Activated CD4-positive, alpha-beta T cell treated with anti-CD3 and anti-CD28 coated beads, Interleukin-2, Interleukin-4, amounts not matched to agents 100 ng/mL and 50 ng/mL, durations not matched to agents 16 hours and 8 hours (primary cell): ENCODE measurements around the gene ZNRF2.
"Not testable (repeated sequence)": the region's sequence is repeated elsewhere in the genome, so short reads cannot be mapped to it uniquely, and the experiment has no call there.

Experiments
- DNase-seq: peaks from one replicate; pipeline ENCODE4 v3.0.0-alpha.2; 2020; ENCODE audit warnings: low spot score

The ZNRF2 gene

DNA sequence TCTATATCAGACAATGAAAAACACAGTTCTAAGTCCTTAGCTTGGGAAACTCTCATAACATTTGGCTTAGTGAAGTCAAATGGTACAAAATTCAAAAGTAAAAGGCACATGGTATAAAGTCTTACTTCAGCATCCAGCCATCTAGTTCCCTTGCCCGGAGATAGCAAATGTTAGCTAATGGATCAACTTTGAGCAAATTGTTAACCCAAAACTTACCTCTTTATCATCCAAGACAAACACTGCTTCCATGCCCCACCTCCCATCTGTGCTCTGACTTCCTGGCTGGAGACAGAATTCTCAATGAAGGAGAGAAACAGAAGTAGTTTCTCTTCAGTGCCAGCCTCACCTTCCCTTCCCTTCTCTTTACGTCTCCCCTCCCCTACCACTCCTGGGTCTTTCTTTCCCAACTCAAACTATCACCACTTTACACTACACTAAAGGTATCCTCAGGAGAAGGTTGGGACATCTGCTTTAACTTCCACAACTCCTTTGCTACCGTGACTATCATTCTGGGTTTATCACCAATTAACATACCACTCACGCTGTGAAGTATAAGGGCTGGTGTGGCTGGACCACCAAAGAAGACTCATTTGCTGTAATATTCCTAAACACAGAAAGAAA is 21.2 kb upstream of the ZNRF2 start:
- DNase-seq = no peak

DNA sequence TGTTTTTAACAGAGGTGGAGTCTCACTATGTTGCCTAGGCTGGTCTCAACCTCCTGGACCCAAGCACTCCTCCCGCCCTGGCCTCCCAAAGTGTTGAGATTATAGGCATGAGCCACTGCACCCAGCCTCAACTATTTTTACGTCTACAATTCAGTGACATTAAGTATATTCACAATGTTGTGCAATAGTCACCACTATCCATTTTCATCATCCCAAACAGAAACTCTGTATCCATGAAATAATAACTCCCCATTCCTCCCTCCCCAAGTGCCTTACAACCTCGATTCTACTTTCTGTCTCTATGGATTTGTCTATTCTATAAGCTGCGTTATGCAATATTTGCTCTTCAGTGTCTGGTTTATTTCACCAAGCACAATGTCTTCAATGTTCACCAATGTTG is 20.3 kb upstream of the ZNRF2 start:
- DNase-seq = no peak

DNA sequence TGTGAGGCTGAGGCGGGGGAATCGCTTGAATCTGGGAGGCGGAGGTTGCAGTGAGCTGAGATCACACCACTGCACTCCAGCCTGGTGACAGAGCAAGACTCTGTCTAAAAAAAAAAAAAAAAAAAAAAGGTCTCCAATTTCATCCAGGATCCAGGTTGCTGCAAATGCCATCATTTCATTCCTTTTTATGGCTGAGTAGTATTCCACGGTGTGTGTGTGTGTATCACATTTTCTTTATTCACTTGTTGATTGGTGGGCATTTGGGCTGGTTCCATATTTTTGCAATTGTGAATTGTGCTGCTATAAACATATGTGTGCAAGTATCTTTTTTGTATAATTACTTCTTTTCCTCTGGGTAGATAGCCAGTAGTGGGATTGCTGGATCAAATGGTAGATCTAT is 19.2 kb upstream of the ZNRF2 start:
- not testable (repeated sequence) for DNase-seq

DNA sequence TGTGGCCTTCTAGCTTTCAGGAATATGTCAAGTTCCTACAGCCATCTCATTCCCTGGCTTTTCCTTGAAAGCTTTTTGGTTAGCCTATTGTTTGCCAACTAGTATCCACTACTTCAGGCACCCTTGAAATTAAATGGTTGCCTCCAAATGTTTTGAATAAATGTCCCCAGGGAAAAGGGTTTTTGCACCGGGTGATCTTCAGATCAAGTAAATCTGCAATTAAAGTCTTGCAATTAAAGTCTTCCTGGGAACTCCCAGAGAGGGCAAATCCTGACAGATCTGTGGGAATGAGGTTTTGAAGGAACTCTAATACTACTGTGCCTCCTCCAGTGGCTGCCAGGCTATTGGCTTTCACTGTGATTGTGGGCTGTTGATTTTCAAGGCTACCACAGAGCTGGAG is 17.7 kb upstream of the ZNRF2 start:
- DNase-seq = no peak

DNA sequence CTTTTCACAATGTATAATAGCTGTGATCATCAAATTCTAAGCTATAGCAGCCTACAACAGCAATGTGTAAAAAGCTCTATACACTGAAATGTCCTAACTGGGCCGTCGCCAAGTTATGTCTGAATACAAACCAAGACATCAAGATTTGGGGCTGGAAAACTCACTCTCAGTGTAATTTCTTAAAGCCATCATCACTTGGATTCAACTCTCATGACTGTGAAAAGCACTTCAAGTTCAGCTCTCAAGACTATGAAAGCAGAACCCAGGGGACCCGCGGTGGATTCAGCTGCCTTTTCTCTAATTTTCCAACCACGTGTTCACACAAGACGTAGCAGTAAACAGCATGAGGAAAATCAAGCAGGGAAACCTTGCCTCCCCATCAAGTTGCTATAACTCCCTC is 15.8 kb upstream of the ZNRF2 start:
- DNase-seq = no peak

DNA sequence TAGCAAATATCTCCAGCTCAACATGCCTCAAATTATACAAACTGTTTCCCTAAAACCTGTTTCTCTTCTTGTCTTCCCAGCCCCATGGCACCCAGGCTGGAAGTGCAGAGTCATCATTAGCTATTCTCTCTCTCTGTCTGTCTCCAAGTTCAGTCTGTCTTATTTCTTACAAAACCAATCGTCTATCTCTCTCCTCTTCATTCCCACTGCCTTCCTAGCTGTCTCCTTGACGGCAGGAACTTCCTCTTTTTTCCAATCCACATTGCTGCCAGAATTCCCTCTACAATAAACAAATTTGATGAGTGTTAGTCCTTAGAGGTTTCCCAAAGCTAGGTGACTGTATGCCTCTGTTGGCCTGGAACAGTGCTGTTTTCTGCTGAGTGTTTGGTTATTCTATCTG is 14.9 kb upstream of the ZNRF2 start:
- DNase-seq = no peak

DNA sequence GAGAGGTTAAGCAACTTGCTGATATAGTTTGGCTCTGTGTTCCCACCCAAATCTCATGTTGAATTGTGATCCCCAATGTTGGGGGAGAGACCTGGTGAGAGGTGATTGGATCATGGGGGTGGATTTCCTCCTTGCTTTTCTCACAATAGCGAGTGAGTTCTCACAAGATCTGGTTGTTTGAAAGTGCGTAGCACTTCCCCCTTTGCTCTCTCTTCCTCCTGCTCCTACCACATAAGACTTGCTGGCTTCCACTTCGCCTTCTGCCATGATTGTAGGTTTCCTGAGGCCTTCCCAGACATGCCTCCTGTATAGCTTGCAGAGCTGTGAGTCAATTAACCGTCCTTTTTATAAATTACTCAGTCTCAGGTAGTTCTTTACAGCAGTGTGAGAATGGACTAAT is 13.5 kb upstream of the ZNRF2 start:
- no peak for DNase-seq

DNA sequence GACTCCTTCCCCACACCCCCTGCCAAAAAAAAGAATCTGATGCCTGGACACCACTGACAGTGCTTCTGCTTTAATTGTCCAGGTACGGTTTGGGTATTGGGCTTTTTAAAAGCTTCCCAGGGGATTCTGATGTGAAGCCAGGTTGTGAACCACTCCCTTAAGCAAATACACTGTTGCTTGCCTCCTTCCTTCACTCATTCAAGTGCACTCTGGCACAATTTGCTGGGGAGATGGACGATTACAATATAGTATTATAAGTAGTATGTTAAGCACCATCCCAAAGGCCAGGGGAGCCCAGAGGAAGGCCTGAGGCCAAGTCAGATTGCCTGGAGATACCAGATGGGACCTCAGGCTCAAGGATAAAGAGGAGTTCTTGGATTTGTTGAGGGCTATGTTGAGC is 12.3 kb upstream of the ZNRF2 start:
- DNase-seq = no peak

DNA sequence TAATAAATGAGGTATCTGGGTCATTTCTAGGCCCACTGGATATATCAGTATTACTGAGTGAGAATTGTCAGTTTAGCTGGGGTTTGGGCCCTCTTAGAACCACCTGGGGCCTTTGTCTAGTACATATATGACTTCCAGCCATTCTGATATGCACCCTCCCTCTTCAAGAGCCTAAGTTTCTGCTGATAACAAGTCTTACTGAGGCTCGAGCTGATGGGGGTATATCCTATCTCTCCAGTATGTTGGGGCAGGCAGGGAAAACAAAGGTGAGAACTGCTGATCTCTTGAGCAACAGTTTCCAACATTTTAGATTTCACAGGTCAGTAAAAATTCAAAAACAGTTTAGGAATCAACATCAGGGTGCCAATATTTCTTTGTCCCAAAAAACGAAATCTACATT is 10.8 kb upstream of the ZNRF2 start:
- no peak for DNase-seq

DNA sequence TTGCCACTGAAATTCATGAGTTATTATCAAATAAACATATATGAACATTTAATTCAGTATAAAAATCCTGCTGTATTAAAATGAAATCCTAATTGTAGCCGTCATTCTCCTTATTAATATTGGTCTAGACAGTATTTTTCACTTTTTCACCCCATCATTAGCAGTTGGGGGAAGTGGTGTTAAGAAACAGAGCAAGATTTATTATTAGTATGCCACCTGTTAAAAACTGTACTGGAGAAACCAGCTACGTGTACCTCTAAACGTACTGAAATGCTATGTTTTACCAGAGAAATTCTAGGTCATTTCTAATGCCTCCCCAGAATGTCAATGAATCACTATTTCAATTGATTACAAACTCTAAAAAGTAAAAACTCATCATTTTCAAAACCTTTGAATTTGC is 9.8 kb upstream of the ZNRF2 start:
- DNase-seq = no peak

DNA sequence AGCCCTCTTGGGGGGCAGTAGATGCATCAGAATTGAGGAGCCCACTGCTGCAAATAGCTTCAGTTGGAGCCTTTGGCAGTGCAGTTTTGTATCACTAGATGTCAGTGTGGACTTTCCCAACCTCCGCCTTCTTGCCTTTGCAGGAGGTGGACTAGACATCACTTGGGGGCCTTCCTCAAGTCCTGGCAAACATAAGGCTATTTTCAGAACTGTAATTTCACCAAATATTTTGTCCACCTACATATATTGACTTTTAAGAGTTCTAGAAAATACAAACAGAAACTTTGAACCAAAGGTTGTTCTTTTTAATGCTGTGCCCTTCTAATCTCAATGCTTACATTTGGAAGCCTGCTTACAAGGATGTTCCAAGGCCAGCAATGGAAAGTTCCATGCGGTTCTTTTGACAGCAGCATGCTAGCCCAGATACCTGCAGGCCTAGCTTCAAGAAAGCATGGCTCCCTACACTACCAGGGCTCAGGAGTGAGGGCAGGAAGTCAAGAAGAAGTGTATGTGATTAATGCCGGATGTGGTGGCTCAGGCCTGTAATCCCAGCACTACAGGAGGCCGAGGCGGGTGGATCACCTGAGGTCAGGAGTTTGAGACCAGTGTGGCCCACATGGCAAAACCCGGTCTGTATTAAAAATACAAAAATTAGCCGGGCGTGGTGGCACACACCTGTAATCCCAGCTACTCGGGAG is 8.0 kb upstream of the ZNRF2 start:
- peak; percentile 49 for DNase-seq

DNA sequence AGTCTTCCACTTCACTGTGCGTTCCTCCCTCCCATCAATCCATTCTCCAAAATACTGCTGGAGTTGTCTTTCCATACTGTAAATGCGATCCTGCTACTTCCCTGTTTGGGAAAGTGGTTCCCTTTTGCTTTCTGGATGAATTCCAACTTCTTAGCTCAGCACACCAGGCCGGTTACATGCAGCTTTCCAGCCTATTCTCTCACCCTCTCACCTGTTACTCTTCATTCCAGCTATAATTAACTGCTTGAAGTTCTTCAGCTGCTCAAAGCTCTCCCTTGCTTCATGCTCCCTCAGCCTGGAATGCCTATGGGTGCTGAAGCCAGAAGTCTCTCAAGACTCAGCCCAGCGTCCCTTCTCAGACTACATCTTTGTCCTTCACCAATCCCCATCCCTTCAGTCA is 6.0 kb upstream of the ZNRF2 start:
- DNase-seq = no peak

DNA sequence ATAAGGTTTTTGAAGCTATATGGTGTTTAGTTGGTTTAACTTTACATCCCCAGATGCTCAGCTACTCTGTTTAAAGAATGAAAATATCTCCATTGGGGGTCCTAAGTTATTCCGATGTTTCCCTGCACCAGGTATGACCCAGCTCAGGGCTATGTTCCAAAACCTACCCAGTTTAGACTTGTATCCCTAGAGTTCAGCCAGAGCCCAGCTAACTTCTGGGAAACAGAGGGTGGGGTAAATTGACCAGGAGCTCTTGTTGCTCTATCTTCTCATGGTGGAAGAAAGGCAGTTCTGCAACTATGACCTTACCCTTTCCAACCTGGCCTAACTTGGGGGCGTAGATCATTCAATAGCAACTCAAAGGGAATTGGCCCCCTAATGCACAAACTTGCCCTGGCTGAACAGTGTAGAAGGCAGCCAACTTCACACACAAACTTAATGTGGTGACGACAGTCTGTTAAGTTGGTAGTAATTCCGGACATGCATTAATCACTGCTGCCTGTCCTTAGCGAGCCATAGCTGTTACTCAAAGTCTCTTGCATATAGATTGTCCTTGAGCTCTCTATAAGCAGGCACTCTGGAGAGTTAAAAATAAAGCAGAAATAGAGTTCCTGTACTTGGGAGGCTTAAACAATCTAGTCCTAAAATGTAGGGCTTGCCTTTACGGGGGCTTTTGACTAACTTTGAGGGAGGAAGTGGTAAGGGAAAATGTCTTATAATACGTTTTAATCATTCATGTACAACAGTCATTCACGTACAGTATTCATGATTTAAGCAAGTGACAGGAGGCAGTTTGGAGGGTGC is 5.3 kb upstream of the ZNRF2 start:
- DNase-seq = no peak

DNA sequence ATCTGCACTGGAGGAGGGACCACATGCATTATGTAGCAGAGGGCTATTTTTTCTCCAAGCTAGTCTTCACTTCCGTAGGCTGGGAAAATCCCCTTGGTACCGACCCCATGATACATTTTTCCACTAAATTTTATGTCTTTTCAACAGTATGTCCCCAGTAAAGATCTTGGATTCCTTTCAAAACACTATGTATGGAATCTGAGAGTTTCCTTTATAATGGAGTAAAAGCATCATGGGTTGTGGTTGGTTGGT is 4.8 kb upstream of the ZNRF2 start:
- DNase-seq = no peak

DNA sequence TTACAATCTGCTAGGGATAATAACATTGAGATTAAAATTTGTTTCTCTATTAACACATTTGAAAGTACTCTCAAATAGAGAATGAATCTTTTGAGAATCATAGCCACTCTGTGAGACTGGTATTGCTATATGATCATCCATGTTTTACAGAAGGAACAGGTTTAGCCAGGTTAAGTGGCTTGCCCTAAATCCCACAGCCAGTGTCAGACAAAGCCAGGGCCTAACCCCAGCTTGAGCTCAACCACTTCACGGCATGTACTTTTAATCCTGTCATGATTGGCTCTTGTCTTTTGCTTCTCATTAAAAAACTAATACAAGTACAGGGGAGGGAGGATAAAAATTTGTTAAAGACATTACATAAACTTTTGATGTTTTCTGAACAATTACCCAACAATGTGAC is 3.8 kb upstream of the ZNRF2 start:
- DNase-seq = no peak

DNA sequence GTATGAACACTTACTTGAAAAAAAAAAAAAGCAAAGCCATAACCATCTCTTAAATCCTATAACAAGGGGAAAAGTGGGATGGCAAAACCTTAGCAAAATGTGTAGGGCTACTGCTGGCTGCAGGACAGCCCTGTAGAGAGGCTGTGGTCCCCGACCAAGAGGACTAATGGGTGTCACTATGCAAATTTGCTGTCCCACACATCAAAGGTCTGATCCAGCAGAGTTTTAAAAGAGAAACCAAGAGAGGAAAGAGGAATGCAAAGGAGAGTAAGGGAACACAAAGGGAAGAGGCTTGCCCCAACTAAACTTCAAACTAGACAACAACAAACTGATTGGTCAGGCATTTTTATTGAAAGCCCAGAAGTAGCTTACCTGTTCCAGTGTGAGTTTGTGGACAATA is 3.1 kb upstream of the ZNRF2 start:
- DNase-seq = no peak

DNA sequence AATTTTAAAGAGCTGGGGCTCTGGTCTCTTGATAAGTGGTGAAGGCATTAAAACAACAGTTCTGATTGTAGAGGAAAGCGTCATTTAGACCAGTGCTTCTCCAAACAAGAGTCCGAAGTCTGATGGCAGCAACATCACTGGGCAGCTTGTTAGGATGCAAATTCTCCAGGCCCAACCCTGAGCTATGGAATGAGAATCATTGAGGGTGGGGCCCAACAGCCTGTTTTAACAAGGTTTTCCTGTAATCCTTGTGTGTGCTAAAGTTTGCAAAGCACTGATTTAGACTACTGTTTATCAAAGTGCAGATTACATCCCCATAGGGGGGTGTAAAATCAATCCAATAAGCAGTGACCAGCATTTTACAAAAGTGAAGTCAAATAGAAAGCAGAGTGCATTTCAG is 2.6 kb upstream of the ZNRF2 start:
- DNase-seq = no peak

DNA sequence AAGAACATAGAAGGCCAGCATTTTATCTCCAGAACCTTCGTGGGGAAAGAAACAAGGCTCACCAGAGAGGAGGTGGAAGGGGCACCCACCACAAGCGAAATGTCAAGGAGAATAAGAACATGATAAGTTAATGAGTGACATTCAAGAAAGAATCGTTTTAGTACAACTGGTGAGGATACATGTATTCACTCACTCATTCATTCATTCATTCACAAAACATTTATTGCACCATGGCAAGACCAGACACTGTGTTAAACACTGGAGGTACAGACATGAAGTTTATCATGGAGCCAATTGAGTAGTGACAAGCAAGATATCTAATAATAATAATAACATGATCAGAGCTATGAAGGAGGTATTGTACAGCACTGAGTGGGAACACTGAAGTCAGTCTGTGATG is 1.7 kb upstream of the ZNRF2 start:
- no peak for DNase-seq

DNA sequence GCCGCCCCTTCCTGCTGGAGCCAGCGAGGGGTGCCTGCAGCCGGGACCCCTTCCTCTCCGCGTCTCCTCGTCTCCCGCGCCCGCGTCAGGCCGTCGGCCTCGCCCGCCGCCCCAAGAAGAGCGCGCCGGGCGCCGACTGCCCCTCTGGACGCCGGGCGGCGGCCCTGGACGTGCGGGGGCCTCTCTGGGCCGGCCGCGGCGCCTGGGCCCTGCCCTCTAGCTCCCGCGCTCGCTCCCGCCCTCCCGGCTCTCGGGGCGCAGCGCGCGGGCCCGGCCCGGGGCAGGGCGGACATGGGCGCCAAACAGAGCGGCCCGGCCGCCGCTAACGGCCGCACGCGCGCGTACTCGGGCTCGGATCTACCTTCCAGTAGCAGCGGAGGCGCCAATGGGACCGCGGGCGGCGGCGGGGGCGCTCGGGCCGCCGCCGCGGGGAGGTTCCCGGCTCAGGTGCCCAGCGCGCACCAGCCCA is 704 bp downstream of the ZNRF2 start:
- DNase-seq = peak; percentile 19

DNA sequence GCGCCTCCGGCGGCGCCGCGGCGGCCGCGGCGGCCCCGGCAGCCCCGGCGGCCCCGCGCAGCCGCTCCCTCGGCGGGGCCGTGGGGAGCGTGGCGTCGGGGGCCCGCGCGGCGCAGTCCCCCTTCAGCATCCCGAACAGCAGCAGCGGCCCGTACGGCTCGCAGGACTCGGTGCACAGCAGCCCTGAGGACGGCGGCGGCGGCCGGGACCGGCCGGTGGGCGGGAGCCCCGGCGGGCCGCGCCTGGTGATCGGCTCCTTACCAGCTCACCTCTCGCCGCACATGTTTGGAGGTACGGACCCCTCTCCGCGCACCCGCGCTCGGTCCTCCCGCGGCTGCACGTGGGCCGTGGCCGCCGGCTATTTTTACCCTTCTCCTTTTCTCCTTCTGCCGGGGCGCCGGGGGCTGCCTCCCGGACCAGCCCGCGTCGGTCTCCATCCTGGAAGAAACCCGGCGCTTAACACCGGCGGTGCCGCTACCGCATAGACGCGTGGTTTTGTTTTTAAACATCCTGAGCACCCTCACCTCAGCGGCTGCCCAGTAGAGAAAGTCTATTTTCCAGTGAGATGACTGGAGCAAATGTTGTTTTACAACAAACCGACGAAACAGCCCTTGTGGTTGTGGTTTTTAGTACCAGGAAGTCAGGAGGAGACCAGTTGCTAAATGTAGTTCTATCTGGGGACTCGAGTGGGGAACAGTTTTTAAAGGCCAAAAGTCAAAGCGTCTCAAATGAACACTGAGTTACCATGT is 1.3 kb downstream of the ZNRF2 start:
- peak; percentile 88 for DNase-seq

DNA sequence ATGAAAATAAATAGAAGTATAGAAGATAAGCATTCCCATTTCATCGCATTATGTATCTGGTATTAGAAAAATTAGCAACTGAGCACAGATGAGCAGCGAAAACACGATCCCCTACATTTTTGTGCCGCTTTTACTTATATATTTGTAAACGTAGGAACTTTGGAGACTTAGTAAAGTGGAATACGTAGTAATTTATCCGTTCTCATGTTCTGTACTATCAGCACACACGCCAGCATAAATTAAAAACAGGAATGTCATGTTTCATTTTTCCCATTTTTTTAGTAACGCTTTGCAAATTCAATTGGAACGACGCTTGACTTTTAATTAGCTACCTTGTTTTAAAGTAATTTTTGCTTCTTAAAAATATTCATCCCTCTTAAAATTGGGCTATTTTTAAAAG is 2.4 kb downstream of the ZNRF2 start:
- DNase-seq = no peak

DNA sequence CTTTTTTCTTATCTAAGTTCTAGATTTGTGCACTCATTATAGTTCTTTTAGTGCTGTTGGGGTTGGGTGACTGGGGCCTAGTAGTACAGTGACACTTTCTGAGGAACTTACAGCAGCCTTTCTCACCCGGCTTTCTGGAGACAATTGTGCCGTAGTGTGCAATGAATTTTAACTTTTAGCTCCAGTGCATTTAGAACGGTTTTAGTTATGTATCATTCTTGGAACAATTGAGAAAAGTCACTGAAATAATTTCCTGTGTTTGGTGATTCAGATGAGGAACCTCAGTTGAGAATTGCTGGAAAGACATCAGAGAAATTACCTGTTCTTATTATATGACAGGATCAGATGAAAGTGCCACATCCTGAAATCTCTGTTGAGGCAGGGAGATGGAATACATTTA is 3.2 kb downstream of the ZNRF2 start:
- DNase-seq = peak; percentile 16

DNA sequence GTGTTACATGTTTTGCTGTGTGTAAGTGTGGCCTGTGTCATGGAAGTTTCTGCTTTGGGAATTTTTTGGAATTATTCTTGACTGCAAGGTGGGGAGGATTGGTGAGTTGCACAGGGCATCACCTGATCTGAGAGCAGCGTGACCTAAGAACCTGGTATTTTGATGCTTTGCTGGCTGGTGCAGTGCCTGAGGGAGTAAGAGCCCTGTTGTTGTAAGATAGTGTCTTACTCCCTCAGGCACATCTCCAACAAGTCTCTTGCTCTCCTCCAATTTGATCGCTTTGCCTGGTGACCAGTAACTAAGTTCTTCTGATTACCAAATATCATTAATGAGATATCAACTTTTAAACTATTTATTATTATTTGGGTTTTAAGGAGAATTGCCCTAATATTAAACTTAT is 5.2 kb downstream of the ZNRF2 start:
- DNase-seq = not testable (repeated sequence)
